ENCODE data around the gene EPHB2. TPM values are rescaled to one million over a fixed set of nuclear protein-coding genes. Genes with fewer than 3 reads are reported as not detected.

The EPHB2 gene
- total and polyA plus RNA-seq, 2 of the 4 experiments (the other 2 are of a cell fraction): 52.3 to 58.8 TPM

- TF ChIP-seq MAZ (IDR thresholded peaks at IDR 0.05; ENCODE audit: borderline replicate concordance, low read depth, low read length) (no peak), RFX5 (IDR thresholded peaks at IDR 0.05; ENCODE audit: low read depth, low read length) (no peak), ELK1 (IDR thresholded peaks at IDR 0.05; ENCODE audit: borderline replicate concordance, low read depth, low read length) (no peak)
Observed at GRCh38 chr1:22767852-22768251, 57.2 kb downstream of the EPHB2 start (continued).

- no peak overlapping the region for H3K14ac ChIP-seq (replicated peaks; ENCODE audit: low read depth, low read length)
- no peak overlapping the region for H4K8ac ChIP-seq (ENCODE audit: low read depth in 2 of 2, low read length in 2 of 2)
- ChIA-PET POLR2A (ENCODE audit: unreplicated experiment) (no interaction called here), CTCF (interaction anchor here (1.4 kb wide), 1 partner anchor 41 kb away, joined by 3 read pairs; no protein-coding TSS in a partner anchor)
- H3K23ac ChIP-seq (ENCODE audit: low read depth, low read length): no peak overlapping the region
- TF ChIP-seq RFX5 (IDR thresholded peaks at IDR 0.05; ENCODE audit: low read depth, low read length): no peak
- TF ChIP-seq CHD1 (IDR thresholded peaks at IDR 0.05; ENCODE audit: low read depth, low read length): no peak
- no peak for TF ChIP-seq MAFK (IDR thresholded peaks at IDR 0.05; ENCODE audit: low read depth, low read length)
- TF ChIP-seq POLR2A (IDR thresholded peaks at IDR 0.05; ENCODE audit: low read depth, low read length): no peak
- TF ChIP-seq MXI1 (IDR thresholded peaks at IDR 0.05; ENCODE audit: borderline replicate concordance, low read depth, low read length): no peak
- no peak overlapping the region for H4K5ac ChIP-seq (ENCODE audit: low read depth, low read length)
- no peak overlapping the region for H2AFZ ChIP-seq (replicated peaks; ENCODE audit: low read length, poor library complexity)
- intact Hi-C loops (cut with micrococcal nuclease): no loop called here
- DNase-seq (no peak), ATAC-seq (ENCODE audit: low read depth) (no peak)
- no peak overlapping the region for H3K9ac ChIP-seq (ENCODE audit: low read depth, low read length)
- no peak overlapping the region for H3K4me3 ChIP-seq (ENCODE audit: insufficient read depth, low read depth, low read length)
- H2BK5ac ChIP-seq (ENCODE audit: low read depth, low read length, poor library complexity, severe bottlenecking): no peak overlapping the region
- in situ Hi-C loops (cut with MboI; ENCODE audit: low sequenced_read_pairs): no loop called here
- WGBS, 2 experiments (ENCODE audit: extremely low coverage in 2 of 2, insufficient read length in 1 of 2): 100% methylated on average over 1 to 5 of the region's 6 CpGs
- H2AK5ac ChIP-seq (ENCODE audit: low read depth, low read length): no peak overlapping the region
- H3K4ac ChIP-seq (ENCODE audit: low read depth, low read length): no peak overlapping the region
- H3K79me1 ChIP-seq (ENCODE audit: low read depth in 1 of 2, low read length in 2 of 2): peaks cover 27 to 90% of the 10 kb centered on the region in 2 experiments
- no TSS peak for BruUV-seq (replicated peaks)
- H2BK20ac ChIP-seq (ENCODE audit: low read depth, low read length): no peak overlapping the region
- H3K27ac ChIP-seq (ENCODE audit: insufficient read depth, low read length): no peak overlapping the region
- H4K20me1 ChIP-seq (ENCODE audit: insufficient read depth, low read length): peaks cover 76% of the 10 kb centered on the region
- no peak overlapping the region for H4K91ac ChIP-seq (ENCODE audit: insufficient read depth, low read depth, low read length)
- H3K56ac ChIP-seq (ENCODE audit: extremely low read depth, insufficient read depth, low read length): no peak overlapping the region
- no peak overlapping the region for H2AK9ac ChIP-seq (replicated peaks; ENCODE audit: low read depth, low read length, poor library complexity)
- H2BK120ac ChIP-seq (ENCODE audit: low read depth, low read length): no peak overlapping the region
- no peaks in the 10 kb centered on the region for H3K27me3 ChIP-seq (ENCODE audit: control insufficient read depth, insufficient read depth, low read length)
- peaks cover 4% of the 10 kb centered on the region; the same call in 1 of the 2 replicates for H3K4me1 ChIP-seq (ENCODE audit: control insufficient read depth, insufficient read depth, low read length)
- dilution Hi-C loops (cut with HindIII; ENCODE audit: low sequenced_read_pairs, unreplicated experiment): no loop called here
- H3K36me3 ChIP-seq (ENCODE audit: control insufficient read depth, insufficient read depth, low read length): no peaks in the 10 kb centered on the region
- H2BK15ac ChIP-seq (ENCODE audit: low read depth, low read length): no peak overlapping the region
- H3K18ac ChIP-seq (ENCODE audit: low read depth, low read length): no peak overlapping the region
- H3K9me1 ChIP-seq (ENCODE audit: insufficient read depth, low read length): peaks cover 5% of the 10 kb centered on the region; the same call in 1 of the 2 replicates
- no peaks in the 10 kb centered on the region for H3K9me3 ChIP-seq (ENCODE audit: control insufficient read depth, insufficient read depth, low read length)
- H3K4me2 ChIP-seq (ENCODE audit: low read depth, low read length): no peak overlapping the region
Observed at GRCh38 chr1:22769932-22770331, 59.3 kb downstream of the EPHB2 start.

All from IMR-90 (cell line).